ENCODE data around the gene DHRSX. TPM values are rescaled to one million over a fixed set of nuclear protein-coding genes. Genes with fewer than 3 reads are reported as not detected.

Gene DHRSX
- total RNA-seq, 1 experiment from 2014 or later: 23.9 TPM

DNA sequence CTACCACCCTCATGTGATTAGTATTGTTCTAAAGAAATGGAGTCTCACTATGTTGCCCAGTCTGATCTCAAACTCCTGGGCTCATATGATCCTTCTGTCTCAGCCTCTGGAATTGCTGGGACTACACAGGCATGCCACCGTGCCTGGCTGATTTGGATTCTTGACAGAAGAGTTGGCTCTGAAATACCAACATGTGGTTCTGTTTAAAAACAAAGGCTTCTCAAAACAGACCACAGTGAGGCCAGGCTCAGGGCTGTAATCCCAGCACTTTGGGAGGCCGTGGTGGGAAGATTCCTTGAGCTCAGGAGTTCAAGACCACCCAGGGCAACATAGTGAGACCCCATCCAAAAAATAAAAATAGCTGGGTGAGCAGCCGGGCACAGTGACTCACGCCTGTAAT is 126.7 kb downstream of the DHRSX start:
- ChIA-PET CTCF (no interaction called here), POLR2A (no interaction called here)
- H3K36me3 Mint-ChIP-seq (ENCODE audit: insufficient read depth, unreplicated experiment): no peaks in the 10 kb centered on the region
- BruUV-seq (replicated peaks): no TSS peak
- TF ChIP-seq, protein P1, sequence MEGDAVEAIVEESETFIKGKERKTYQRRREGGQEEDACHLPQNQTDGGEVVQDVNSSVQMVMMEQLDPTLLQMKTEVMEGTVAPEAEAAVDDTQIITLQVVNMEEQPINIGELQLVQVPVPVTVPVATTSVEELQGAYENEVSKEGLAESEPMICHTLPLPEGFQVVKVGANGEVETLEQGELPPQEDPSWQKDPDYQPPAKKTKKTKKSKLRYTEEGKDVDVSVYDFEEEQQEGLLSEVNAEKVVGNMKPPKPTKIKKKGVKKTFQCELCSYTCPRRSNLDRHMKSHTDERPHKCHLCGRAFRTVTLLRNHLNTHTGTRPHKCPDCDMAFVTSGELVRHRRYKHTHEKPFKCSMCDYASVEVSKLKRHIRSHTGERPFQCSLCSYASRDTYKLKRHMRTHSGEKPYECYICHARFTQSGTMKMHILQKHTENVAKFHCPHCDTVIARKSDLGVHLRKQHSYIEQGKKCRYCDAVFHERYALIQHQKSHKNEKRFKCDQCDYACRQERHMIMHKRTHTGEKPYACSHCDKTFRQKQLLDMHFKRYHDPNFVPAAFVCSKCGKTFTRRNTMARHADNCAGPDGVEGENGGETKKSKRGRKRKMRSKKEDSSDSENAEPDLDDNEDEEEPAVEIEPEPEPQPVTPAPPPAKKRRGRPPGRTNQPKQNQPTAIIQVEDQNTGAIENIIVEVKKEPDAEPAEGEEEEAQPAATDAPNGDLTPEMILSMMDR (IDR thresholded peaks at IDR 0.05; ENCODE audit: unreplicated experiment): no peak
- DNase-seq (ENCODE audit: unreplicated experiment): no peak
- no peaks in the 10 kb centered on the region for H3K27me3 Mint-ChIP-seq (ENCODE audit: insufficient read depth, unreplicated experiment)
- no peaks in the 10 kb centered on the region for H3K9me3 Mint-ChIP-seq (ENCODE audit: unreplicated experiment)
- intact Hi-C loops (cut with micrococcal nuclease): no loop called here
- no peaks in the 10 kb centered on the region for H3K4me1 Mint-ChIP-seq (ENCODE audit: insufficient read depth, unreplicated experiment)
- H3K27ac Mint-ChIP-seq (ENCODE audit: low read depth, unreplicated experiment): no peak overlapping the region
- no peak overlapping the region for H3K4me3 Mint-ChIP-seq (ENCODE audit: unreplicated experiment)

DNA sequence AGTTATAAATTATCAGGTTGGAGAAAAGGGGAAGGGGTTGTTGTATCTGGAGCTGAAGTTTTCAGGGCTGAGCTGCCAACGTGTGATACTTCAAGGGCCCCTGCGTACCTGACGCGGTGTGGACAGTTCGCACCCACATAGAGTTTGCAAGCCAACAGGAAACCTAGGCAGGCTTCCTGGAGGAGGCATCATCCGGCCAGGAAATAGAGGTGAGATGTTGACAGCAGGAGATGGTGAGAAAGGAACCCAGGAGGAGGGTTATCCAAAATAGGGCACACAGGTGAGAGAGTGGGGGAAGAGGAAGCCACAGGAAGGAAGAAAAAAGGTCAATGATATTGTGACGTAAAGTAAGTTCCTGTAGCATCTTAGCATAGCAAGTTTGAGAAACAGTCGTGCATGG is 127.2 kb downstream of the DHRSX start:
- no peaks in the 10 kb centered on the region for H3K4me1 Mint-ChIP-seq (ENCODE audit: insufficient read depth, unreplicated experiment)
- no peaks in the 10 kb centered on the region for H3K9me3 Mint-ChIP-seq (ENCODE audit: unreplicated experiment)
- intact Hi-C loops (cut with micrococcal nuclease): no loop called here
- no peak overlapping the region for H3K27ac Mint-ChIP-seq (ENCODE audit: low read depth, unreplicated experiment)
- no peak overlapping the region for H3K4me3 Mint-ChIP-seq (ENCODE audit: unreplicated experiment)
- no TSS peak for BruUV-seq (replicated peaks)
- TF ChIP-seq, protein P1 (IDR thresholded peaks at IDR 0.05; ENCODE audit: unreplicated experiment): no peak
- CTCF ChIA-PET: no interaction called here
- H3K27me3 Mint-ChIP-seq (ENCODE audit: insufficient read depth, unreplicated experiment): no peaks in the 10 kb centered on the region
- no peak for DNase-seq (ENCODE audit: unreplicated experiment)
- H3K36me3 Mint-ChIP-seq (ENCODE audit: insufficient read depth, unreplicated experiment): peaks cover 1% of the 10 kb centered on the region
- POLR2A ChIA-PET: no interaction called here

DNA sequence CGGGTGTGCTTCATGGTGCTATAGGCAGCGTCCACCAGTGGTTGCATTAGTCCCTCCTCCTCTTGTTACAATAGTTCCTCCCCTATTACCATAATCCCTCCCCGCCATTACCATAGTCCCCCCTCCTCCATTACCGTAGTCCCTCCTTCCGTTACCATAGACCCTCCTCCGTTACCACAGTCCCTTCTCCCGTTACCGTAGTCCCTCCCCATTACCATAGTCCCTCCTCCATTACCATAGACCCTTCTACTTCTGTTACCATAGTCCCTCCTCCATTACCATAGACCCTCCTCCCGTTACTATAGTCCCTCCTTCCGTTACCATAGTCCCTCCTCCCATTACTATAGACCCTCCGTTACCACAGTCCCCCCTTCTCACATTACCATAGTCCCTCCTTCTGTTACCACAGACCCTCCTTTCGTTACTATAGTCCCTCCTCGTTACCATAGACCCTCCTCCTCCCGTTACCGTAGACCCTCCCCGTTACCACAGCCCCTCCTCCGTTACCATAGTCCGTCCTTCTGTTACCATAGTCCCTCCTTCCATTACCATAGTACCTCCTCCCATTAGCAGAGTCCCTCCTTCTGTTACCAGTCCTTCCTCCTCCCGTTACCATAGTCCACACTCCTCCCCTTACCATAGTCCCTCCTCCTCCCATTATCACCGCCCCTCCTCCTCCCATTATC is 129.6 kb downstream of the DHRSX start:
- no peaks in the 10 kb centered on the region for H3K4me1 Mint-ChIP-seq (ENCODE audit: insufficient read depth, unreplicated experiment)
- ChIA-PET CTCF (no interaction called here), POLR2A (no interaction called here)
- no peaks in the 10 kb centered on the region for H3K9me3 Mint-ChIP-seq (ENCODE audit: unreplicated experiment)
- intact Hi-C loops (cut with micrococcal nuclease): no loop called here
- no peak for DNase-seq (ENCODE audit: unreplicated experiment)
- TF ChIP-seq, protein P1 (IDR thresholded peaks at IDR 0.05; ENCODE audit: unreplicated experiment): no peak
- H3K36me3 Mint-ChIP-seq (ENCODE audit: insufficient read depth, unreplicated experiment): peaks cover 5% of the 10 kb centered on the region
- no peaks in the 10 kb centered on the region for H3K27me3 Mint-ChIP-seq (ENCODE audit: insufficient read depth, unreplicated experiment)
- peak overlapping the region; percentile 28 for H3K27ac Mint-ChIP-seq (ENCODE audit: low read depth, unreplicated experiment)
- BruUV-seq (replicated peaks): no TSS peak
- no peak overlapping the region for H3K4me3 Mint-ChIP-seq (ENCODE audit: unreplicated experiment)

DNA sequence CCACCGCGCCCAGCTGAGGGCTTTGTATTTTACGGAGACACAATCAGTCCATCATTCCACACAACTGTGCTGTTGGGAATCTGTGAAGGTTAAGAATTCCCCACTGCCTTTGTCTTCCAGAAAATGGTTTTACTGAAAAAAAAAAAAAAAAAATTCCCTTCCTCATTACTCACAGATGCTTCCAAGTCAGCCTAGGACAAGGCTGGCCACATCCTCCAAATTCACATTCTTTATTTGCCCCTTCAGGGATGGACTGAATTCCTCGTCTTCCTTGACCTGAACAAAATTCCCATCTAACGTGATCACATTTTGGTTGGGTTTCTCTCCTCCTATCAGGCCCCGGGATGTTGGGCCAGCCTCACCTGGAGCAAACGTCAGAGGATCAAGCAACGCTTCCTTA is 130.3 kb downstream of the DHRSX start:
- CTCF ChIA-PET: no interaction called here
- intact Hi-C loops (cut with micrococcal nuclease): no loop called here
- TF ChIP-seq, protein P1 (IDR thresholded peaks at IDR 0.05; ENCODE audit: unreplicated experiment): no peak
- BruUV-seq (replicated peaks): no TSS peak
- Mint-ChIP-seq H3K27me3 (ENCODE audit: insufficient read depth, unreplicated experiment) (no peaks in the 10 kb centered on the region), H3K27ac (ENCODE audit: low read depth, unreplicated experiment) (no peak overlapping the region), H3K9me3 (ENCODE audit: unreplicated experiment) (no peaks in the 10 kb centered on the region), H3K4me3 (ENCODE audit: unreplicated experiment) (no peak overlapping the region), H3K4me1 (ENCODE audit: insufficient read depth, unreplicated experiment) (no peaks in the 10 kb centered on the region), H3K36me3 (ENCODE audit: insufficient read depth, unreplicated experiment) (peaks cover 5% of the 10 kb centered on the region)
- POLR2A ChIA-PET: no interaction called here
- DNase-seq (ENCODE audit: unreplicated experiment): no peak

Measured in MCF 10A (cell line).